NCI-H460 (cell line): ENCODE measurements around the gene HYLS1. TPM values are rescaled to one million over a fixed set of nuclear protein-coding genes. Genes with fewer than 3 reads are reported as not detected.
"Not testable (repeated sequence)": the region's sequence is repeated elsewhere in the genome, so short reads cannot be mapped to it uniquely, and the experiment has no call there.

Source experiments
- DNase-seq: peaks from one replicate; pipeline ENCODE4 v3.0.0-alpha.2; 2016; ENCODE audit warnings: low read depth; ENCODE audit errors: extremely low read depth
- polyA plus RNA-seq: library from polyadenylated mRNA; depleted of rRNA; stranded (reverse); fragments of >200 nt; gene quantifications from 2 replicates; pipeline ENCODE4 v1.2.3, GENCODE V29; 2014; cell fraction: nucleus; rRNA removed
- total RNA-seq: library from RNA; depleted of rRNA; stranded (reverse); fragments of >200 nt; shearing (Covaris generic); gene quantifications from 2 replicates; pipeline ENCODE4 v1.2.3, GENCODE V29; 2014; rRNA removed

Gene HYLS1, protein sequence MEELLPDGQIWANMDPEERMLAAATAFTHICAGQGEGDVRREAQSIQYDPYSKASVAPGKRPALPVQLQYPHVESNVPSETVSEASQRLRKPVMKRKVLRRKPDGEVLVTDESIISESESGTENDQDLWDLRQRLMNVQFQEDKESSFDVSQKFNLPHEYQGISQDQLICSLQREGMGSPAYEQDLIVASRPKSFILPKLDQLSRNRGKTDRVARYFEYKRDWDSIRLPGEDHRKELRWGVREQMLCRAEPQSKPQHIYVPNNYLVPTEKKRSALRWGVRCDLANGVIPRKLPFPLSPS
- 8.5 and 11.7 TPM in 2 replicates for total RNA-seq
- polyA plus RNA-seq = 7.5 and 11.6 TPM in 2 replicates

DNA sequence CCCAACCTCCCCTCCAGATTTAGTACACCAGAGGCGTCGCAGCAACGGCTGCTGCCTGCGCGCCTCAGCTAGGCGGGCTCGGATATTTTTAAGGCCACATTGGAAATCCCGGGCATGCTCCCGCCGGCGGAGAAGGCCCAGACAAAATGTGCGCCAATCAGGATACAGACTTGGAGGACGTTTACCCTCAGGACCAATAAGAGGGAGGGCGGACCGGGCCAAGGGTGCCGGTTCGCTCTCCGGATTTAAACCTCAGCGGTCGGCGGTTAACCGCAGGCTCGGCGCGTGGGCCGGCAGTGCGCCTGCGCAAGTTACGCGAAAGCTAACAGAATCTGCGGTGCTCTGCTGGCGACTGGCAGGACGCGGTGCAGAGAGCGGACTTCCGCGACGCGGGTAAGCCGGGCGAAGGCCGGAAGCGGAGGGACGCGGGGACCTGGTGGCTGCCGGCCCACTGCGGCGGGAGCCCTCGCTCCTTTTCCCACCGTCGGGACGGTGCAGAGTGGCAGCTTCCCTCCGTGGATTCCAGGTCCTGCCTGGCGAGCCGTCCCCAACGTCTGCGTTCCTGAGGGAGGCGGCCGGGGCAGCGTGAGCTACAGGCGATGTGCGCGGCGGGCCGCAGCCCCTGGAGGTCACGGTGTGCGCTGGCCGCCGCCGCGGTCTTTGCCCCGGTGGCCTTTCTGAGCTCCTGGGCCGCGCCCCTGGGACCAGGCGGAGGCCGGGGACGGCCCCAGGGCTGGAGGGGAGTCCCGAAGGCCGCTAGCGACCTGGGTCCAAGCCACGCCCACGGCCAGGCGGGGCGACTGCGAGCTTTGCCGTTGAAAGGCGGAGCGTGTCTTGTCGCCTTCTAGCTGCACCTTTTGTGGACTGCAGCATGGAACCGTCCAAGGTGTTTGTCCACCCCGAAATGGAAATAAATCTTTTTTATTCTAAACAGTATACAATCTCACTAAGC is at the start of gene HYLS1:
Gene HYLS1 (plus strand): TSS at position 296 of the 952 bp plus-strand sequence. CDS start 11,701 bp downstream, outside the sequence.
- DNase-seq = peak; percentile 80

DNA sequence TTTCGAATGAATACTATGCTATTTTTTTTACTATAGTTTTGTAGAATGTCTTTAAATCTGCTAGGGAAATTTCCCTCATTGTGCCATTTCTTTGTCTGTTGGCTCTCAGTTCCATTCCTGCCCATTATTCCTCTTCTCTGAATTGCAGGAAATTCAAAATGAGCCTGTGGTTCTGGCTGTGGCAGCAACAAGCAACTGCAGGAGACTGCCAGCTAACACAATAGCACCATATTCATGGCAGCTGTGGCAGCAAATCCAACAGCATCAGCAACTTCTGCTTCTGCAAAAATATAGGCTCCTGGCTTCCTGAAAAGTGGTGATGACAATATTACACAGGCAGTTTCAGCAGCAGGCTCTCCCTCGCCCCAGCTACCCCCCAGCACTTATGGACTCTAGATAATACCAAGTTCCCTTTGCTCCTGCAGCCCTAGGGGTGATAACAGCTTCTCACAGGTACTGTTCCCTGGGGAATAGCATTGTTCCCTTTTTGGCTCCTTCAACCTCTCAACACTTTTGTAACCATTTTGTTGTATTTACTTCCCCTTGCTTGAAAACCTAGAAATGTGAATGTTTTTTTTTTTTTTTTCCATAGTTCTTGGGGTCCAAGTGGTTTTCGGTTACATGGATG is 45.0 kb upstream of the HYLS1 start:
- no peak for DNase-seq

DNA sequence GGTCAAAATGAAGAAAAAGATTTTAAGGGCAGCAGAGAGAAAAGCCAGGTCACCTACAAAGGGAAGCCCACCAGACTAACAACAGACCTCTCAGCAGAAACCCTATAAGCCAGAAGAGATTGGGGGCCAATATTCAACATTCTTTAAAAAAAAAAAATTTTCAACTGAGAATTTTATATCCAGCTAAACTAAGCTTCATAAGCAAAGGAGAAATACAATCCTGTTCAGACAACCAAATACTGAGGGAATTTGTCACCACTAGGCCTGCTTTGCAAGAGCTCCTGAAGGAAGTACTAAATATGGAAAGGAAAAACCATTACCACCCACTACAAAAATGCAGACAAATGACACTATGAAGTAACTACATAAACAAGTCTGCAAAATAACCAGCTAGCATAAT is 41.3 kb upstream of the HYLS1 start:
- no peak for DNase-seq

DNA sequence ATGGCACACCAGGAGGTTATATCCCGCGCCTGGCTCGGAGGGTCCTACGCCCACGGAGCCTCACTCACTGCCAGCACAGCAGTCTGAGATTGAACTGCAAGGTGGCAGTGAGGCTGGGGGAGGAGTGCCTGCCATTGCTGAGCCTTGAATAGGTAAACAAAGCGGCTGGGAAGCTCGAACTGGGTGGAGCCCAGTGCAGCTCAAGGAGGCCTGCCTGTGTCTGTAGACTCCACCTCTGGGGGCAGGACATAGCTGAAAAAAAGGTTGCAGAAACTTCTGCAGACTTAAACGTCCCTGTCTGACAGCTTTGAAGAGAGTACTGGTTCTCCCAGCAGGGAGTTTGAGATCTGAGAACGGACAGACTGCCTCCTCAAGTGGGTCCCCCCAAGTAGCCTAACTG is 29.8 kb upstream of the HYLS1 start:
- not testable (repeated sequence) for DNase-seq

DNA sequence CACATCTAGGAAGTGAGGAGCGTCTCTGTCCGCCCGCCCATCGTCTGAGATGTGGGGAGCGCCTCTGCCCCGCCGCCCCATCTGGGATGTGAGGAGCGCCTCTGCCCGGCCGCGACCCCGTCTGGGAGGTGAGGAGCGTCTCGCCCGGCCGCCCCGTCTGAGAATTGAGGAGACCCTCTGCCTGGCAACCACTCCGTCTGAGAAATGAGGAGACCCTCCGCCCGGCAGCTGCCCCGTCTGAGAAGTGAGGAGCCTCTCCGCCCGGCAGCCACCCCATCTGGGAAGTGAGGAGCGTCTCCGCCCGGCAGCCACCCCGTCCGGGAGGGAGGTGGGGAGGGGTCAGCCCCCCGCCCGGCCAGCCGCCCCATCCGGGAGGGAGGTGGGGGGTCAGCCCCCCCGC is 24.7 kb upstream of the HYLS1 start:
- DNase-seq = not testable (repeated sequence)

DNA sequence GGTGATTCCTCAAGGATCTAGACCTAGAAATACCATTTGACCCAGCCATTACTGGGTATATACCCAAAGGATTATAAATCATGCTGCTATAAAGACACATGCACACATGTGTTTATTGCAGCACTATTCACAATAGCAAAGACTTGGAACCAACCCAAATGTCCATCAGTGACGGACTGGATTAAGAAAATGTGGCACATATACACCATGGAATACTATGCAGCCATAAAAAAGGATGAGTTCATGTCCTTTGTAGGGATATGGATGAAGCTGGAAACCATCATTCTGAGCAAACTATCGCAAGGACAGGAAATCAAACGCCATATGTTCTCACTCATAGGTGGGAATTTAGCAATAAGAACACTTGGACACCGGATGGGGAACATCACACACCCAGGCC is 22.1 kb upstream of the HYLS1 start:
- not testable (repeated sequence) for DNase-seq

DNA sequence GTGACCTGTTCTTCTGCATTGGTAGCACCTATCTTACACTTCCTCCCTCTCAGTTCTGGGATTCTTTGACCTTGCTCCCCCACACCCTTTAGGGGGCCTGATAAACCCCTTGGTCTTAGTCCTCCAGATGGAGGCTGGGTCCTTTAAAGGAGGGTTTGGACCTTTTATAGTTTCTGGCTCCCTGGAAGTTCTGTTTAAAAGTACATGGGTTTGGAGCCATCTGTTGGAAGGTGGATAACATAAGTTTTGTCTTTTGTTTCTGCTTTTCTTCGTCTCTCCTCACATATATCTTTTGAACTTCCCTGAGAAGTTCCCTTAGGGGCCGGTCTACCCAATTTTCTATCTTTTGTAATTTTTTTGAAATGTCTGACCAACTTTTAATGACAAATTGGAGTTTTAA is 17.9 kb upstream of the HYLS1 start:
- no peak for DNase-seq

DNA sequence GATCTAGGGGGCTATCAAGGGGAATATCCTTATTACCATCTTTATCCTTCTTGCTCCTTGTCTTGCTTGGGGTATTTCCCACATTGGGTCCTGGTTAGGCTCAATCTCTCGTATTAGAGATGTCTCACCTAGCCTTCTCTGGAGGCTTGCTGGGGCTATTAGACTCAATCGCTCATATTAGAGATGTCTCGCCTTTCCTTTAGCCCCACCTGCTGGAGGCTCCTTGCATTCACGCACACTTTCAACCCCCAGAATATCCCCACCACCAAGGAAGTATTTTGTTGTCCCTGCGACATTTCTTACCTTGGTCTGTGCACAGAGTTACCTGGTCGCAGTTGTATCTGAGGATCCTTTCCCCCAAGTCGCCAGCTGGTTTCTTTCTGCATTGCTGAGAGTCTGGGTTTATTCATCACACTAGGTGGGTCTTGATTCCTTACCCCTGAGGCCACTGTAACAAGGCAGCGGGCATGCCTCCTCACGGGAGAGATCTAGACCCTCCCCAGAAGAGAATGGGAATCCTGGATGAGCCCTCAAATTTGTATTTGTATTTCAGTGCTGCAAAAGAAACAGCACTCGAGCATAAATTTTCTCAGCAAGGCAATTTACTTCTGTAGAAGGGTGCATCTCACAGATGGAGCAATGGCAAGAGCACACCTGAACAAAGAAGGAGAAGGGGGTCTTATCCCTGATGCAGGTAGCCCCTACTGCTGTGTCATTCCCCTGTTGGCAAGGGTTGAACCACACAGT is 15.9 kb upstream of the HYLS1 start:
- peak; percentile 30 for DNase-seq

DNA sequence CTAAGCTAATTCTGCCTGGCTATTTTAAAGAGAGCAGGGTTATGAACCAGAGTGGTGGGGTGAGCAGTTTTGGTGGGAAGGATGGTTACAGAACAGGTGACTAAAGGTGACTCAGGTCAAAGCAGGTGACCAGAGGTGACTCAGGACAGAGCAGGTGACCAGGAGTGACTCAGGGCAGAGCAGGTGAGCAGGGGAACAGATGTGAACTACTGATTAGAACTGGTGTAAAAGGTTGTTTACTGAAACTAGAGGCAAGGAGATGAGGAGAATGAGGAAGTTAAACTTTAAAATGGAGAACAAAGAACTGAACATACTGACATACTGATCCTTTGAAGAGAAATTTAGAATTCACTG is 15.4 kb upstream of the HYLS1 start:
- DNase-seq = no peak

DNA sequence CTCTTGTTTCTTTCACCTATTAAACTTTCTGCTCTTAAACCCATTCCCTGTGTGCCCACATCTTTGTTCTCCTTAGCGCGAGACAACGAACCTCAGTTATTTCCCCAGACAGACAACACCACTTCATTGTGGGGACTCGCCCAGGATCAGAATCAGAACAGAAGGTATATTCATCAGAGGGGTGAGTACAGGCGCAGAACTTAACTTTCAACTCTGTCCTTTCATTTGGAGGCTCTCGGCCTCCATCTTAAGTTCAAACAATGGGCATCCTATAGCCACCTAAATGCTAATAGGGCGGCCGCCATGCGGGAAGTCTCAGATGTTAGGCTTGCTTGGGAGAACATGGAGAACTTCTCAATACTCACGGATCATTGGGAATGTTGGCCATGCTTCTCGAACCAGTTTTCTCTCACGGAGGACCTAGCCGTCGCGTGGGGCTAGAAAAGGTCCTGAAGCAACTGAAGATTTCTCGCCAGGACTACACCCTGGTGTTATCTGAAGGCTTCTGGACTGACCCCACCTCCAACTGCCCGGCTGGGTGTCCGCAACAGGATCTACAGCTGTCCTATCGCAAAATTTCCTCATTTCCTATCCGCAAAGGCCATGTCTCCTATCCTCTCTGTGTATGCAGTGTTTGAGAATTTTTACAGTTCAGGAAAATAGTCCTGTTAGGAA is 13.4 kb upstream of the HYLS1 start:
- DNase-seq = no peak

DNA sequence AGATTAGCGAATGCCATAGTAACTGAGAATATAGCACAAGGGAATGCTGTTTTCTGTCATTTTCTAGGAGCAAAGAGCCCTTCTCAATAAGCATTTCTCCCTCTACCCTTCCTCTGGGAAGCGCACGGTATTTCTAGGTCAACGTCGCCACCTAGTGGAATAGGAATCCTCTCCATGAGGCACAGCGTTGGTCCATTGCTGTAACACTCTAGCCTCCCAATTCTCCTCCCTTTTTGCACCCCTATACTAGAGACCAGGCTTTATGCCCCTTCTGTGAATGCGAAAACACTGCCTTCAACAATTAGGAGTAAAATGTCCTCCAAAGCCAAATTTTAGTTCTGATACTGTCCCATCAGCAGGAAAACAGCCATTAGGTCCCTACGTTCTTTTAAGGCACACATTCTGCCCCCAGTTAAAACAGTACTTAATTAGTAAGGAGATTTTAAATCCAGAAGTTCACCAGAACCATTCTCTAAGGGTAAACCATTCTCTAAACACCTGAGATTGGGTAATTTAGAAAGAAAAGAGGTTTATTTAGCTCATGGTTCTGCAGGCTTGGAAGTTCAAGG is 12.8 kb upstream of the HYLS1 start:
- peak; percentile 57 for DNase-seq

DNA sequence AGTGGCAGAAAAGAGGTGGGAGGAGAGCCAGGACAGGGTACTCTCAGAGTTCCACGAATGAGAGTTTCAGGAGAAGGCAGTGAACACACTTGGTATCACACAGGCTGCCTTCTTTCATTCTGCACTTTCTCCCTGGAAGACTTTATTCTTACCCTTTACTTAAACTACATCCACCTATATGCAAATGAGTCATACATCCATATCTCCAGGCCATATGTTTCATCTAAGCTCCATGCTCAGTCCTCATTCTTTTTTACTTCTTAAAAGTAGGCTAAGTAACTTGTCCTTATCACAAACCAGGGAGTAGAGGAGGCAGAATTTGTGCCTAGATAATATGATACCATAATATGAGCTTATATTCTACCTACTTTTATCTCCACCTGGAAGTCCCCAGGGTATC is 6.2 kb upstream of the HYLS1 start:
- no peak for DNase-seq

DNA sequence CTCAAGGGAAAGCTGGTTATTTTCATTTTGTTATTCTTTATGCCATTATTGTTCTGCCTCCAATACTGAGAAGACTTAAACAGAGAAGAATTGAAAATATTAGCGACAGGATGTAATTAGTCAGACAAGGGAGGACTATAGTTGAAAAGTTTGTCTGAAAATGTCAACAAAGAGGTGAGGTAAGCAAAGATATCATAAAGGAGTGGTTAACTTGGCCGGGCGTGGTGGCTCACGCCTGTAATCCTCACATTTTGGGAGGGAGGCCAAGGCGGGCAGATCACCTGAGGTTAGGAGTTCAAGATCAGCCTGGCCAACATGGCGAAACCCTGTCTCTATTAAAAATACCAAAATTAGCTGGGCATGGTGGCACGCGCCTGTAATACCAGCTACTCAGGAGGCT is 4.1 kb upstream of the HYLS1 start:
- no peak for DNase-seq

DNA sequence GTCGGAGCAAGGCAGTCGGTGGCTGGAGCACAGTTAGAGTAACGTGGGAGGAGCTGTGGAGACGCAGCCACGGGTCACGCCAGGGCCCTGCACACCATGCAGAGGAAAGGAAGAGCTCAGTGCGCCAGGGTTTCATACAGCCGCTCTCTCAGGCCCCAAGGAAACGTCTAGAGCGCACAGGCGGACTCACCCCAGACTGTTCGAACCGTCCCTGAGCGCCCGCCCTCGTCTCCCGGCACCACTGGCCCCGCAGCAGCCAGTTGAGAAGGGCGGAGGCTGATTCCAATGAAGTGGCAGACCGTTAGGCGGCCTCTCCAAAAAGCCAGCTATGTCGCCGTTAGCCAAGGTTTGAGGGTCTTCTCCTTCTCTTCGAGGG is 483 bp upstream of the HYLS1 start:
- DNase-seq = no peak

DNA sequence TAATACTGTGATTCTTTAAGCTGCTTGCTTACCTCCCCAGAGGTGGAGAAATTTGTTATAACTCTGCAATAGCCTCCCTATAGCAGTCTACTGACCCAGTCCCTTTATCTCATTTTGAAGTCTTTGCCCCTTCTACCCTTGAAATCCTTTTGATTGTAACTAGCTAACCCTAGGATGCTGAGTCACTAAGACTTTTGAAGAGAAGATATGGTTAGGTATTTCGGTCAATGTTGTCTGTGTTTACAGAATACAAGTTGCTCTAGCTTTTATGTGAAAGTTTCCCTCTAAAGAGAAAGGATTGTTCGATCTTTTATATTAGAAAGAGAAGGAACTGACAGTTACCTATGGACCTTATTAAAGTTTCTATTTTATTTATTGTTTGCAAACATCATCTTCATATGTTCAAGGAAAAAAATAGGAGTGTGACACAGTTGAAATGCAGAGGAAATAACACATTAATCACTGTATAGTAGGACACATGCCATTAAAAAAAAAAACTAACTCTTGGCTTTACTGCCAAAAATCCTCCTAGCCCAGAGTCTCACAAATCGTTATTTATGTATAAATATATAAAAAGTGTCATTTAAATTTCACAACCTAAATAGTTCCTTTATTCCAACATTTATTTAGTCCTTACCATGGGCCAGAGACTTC is 3.1 kb downstream of the HYLS1 start:
- DNase-seq = no peak

DNA sequence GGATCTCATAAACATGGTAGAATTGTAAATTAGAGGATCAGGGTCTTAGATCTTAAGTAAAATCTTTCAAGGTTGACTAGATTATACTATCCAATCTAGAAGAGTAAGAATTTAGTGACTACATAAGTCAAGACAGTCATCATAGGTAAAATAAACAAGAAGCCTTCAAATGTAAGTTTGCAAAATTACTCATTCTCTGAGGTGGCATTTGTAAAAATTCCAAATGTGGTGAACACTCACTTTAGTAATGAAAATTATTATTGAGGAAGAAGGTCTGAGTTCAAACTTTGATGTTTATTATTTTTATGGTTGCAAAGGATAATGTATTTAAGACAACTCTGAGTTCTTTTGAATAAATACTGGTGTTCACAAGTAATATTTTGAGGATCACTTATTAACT is 4.6 kb downstream of the HYLS1 start:
- no peak for DNase-seq

DNA sequence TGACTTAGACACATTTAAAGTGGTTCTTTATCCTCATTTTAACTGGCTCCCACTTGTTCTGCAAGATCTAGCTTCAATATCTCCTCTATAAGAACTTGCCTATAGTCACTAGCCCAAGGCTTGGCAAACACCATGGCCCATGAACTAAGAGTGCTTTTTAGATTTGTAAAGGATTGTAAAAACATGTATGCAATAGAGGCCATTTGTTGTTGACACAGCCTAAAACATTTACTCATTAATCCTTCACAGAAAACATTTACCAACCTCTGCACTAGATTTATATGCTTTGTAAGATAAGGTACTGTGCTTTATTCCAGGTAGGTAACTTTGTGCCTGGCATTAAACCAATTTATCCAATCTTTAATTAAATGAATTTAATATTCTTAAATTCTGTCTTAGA is 5.5 kb downstream of the HYLS1 start:
- no peak for DNase-seq

DNA sequence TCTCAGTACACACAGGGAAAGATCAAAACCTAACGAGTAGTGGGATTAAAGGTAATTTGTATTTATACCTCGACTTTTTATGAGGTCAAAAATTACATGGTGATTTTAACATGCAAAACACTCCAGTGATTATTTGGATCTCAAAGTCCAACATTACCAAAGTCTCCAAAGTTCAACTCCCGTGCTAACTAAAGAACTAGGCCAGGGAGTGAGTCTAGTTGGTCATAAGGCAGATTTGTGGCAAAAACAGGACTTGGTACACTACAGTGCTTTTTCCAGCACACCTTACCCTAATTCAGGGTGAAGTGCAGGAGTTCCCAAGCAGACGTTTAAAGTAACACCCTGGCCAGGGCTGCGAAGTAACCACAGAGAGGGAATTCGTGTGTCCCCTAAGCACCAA is 14.4 kb downstream of the HYLS1 start:
- DNase-seq = no peak

DNA sequence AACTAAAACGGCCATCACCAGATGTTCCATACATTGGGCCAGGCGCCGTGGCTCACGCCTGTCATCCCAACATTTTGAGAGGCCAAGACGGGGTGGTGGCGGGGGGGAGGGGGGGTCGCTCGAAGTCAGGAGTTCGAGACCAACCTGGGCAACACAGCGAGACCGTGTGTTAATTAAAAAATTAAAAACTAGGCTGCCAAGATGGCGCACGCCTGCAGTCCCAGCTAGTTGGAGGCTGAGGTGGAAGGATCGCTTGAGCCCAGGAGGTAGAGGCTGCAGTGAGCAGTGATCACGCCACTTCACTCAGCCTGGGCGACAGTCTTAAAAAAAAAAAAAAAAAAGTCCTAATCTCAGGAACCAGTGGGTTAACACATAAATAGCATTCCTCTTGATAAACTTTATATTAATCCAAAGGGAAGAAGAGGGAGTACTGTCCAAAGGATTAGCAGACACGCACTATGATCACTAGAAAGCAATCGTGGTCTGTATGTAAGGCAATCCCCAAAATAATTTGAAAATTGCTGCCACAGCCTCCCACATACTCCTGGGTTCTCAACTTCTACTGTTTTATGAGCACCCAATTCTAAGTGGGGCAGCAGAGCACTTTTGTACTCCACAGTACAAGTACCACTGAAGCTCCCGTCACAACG is 14.9 kb downstream of the HYLS1 start:
- DNase-seq = no peak
